ENCODE results near the gene TBC1D23. TPM values are rescaled to one million over a fixed set of nuclear protein-coding genes. Genes with fewer than 3 reads are reported as not detected.

The TBC1D23 gene
- total and polyA plus RNA-seq, 9 of the 15 experiments (the other 6 are each of a cell fraction or from before 2014, with no cell fraction given) = 23.4 to 85.8 (median 43.7) TPM

- TF ChIP-seq HMGXB4 (CRISPR knock-in tag; IDR thresholded peaks at IDR 0.05) = no peak
- TF ChIP-seq RFX7 (CRISPR knock-in tag; IDR thresholded peaks at IDR 0.05) = no peak
- no peak for TF ChIP-seq ID3 (CRISPR knock-in tag; IDR thresholded peaks at IDR 0.05)
- TF ChIP-seq ID3 (tag; IDR thresholded peaks at IDR 0.05) = no peak
- TF ChIP-seq PHTF2 (CRISPR knock-in tag; IDR thresholded peaks at IDR 0.05) = no peak
- no peak for TF ChIP-seq DEAF1 (CRISPR knock-in tag; IDR thresholded peaks at IDR 0.05)
- no peak for TF ChIP-seq E2F3 (CRISPR knock-in tag; IDR thresholded peaks at IDR 0.05)
- no peak for TF ChIP-seq HOXB6 (CRISPR knock-in tag; IDR thresholded peaks at IDR 0.05; ENCODE audit: borderline replicate concordance)
- TF ChIP-seq, protein P1, sequence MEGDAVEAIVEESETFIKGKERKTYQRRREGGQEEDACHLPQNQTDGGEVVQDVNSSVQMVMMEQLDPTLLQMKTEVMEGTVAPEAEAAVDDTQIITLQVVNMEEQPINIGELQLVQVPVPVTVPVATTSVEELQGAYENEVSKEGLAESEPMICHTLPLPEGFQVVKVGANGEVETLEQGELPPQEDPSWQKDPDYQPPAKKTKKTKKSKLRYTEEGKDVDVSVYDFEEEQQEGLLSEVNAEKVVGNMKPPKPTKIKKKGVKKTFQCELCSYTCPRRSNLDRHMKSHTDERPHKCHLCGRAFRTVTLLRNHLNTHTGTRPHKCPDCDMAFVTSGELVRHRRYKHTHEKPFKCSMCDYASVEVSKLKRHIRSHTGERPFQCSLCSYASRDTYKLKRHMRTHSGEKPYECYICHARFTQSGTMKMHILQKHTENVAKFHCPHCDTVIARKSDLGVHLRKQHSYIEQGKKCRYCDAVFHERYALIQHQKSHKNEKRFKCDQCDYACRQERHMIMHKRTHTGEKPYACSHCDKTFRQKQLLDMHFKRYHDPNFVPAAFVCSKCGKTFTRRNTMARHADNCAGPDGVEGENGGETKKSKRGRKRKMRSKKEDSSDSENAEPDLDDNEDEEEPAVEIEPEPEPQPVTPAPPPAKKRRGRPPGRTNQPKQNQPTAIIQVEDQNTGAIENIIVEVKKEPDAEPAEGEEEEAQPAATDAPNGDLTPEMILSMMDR (IDR thresholded peaks at IDR 0.05 in 2 of 3, conservative IDR thresholded peaks at IDR 0.05 in 1 of 3; ENCODE audit: insufficient read depth in 2 of 3, low read depth in 1 of 3, low read length in 3 of 3) = no peak
- TF ChIP-seq, protein P2, sequence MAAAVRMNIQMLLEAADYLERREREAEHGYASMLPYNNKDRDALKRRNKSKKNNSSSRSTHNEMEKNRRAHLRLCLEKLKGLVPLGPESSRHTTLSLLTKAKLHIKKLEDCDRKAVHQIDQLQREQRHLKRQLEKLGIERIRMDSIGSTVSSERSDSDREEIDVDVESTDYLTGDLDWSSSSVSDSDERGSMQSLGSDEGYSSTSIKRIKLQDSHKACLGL (CRISPR knock-in tag; IDR thresholded peaks at IDR 0.05; ENCODE audit: borderline replicate concordance, poor library complexity, severe bottlenecking) = no peak
- TF ChIP-seq ZNF146 (CRISPR knock-in tag; IDR thresholded peaks at IDR 0.05; ENCODE audit: unreplicated experiment) = no peak
- no peak for TF ChIP-seq TCF7L2 (IDR thresholded peaks at IDR 0.05; ENCODE audit: low read depth, low read length)
- peak in 1 of 2 experiments; percentile 13; a peak in 1 of 4 replicates for TF ChIP-seq RAD21 (CRISPR knock-in tag; conservative IDR thresholded peaks at IDR 0.05 in 1 of 2, IDR thresholded peaks at IDR 0.05 in 1 of 2)
- TF ChIP-seq ZNF561 (CRISPR knock-in tag; conservative IDR thresholded peaks at IDR 0.05) = no peak
- 0 out of 2 replicates have a peak, but pooled peaks have one; percentile 32 for TF ChIP-seq GATAD2B (IDR thresholded peaks at IDR 0.05; ENCODE audit: borderline replicate concordance)
- no peak for TF ChIP-seq ZNF324 (CRISPR knock-in tag; IDR thresholded peaks at IDR 0.05)
- peak; percentile 53 for TF ChIP-seq HDAC3 (IDR thresholded peaks at IDR 0.05; ENCODE audit: borderline replicate concordance, partially characterized antibody)
- no peak for TF ChIP-seq GTF2F1 (IDR thresholded peaks at IDR 0.05; ENCODE audit: low read depth, low read length)
- no peak for TF ChIP-seq ZNF79 (CRISPR knock-in tag; IDR thresholded peaks at IDR 0.05; ENCODE audit: low read depth)
Observed at GRCh38 chr3:100289339-100289738, 28.5 kb downstream of the TBC1D23 start (continued).

Data from K562 (cell line).